SK-N-MC (cell line): Measurements from ENCODE around the gene SMCHD1.

Source experiments
- EZH2 ChIP-seq: fragments of 200-600 bp; sonication (generic); IDR thresholded peaks from one replicate; pipeline ENCODE4 v1.6.1; 2017; ENCODE audit warnings: antibody characterized with exemption
- FOXP2 ChIP-seq: optimal IDR thresholded peaks from 2 replicates; pipeline ENCODE3; 2011; ENCODE audit warnings: mild to moderate bottlenecking, moderate library complexity; ENCODE audit not compliant: insufficient read depth; ENCODE audit errors: extremely low read length, control extremely low read depth
- POLR2AphosphoS5 ChIP-seq: IDR thresholded peaks from 2 replicates; pipeline ENCODE4 v1.6.1; 2012; ENCODE audit warnings: mild to moderate bottlenecking, low read depth, low read length, borderline replicate concordance

DNA sequence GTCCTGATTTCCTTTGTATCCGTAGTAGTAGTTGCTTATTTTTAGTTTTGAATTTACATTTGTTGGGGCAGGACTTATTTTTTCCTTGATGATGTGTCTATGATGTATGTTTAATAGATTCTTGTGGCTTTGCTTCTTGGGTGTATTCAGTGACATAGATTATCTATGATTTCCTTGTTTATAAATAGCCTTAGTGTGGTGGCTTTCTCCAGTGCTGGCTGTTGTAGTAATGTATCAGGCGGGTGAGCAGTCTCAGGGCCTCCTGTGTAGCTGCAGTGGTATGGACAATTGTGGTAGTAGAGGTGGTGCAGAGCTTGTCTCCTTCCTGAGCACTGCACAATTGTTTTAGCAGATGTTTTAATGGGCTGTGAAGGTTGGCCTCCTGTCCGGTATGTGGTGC is 60.5 kb downstream of the SMCHD1 start:
- TF ChIP-seq POLR2AphosphoS5 (no peak), EZH2 (no peak), FOXP2 (no peak)
